Activated T-helper 1 cell treated with anti-CD3 and anti-CD28 coated beads, Interleukin-12 subunit alpha, Interleukin-12 subunit beta, Interleukin-2, Interleukin-4 antibody, amounts not matched to agents 30 ng/mL and 10 ng/mL and 1 ng/mL, durations not matched to agents 14 hours and 24 hours and 36 hours (primary cell): Measurements from ENCODE around the gene TSHZ2. TPM values are rescaled to one million over a fixed set of nuclear protein-coding genes. Genes with fewer than 3 reads are reported as not detected.
A peak's percentile ranks its signal among the peaks of the same experiment; 100 is the strongest.
"Not testable (repeated sequence)": the region's sequence is repeated elsewhere in the genome, so short reads cannot be mapped to it uniquely, and the experiment has no call there.

ENCODE experiments used
- DNase-seq: peaks from one replicate; pipeline ENCODE4 v3.0.0; 2021; ENCODE audit warnings: low spot score
- H3K27ac Mint-ChIP-seq: one replicate; pipeline ENCODE4 v1.8.0; 2021; ENCODE audit warnings: mild to moderate bottlenecking, mixed read lengths
- H3K27me3 Mint-ChIP-seq: one replicate; pipeline ENCODE4 v1.8.0; 2022; ENCODE audit warnings: mild to moderate bottlenecking, moderate library complexity, mixed read lengths; ENCODE audit not compliant: insufficient read depth
- H3K36me3 Mint-ChIP-seq: one replicate; pipeline ENCODE4 v1.8.0; 2021; ENCODE audit warnings: low read depth, mixed read lengths
- H3K4me1 Mint-ChIP-seq: one replicate; pipeline ENCODE4 v1.8.0; 2021; ENCODE audit warnings: low read depth, mixed read lengths
- H3K4me3 Mint-ChIP-seq: one replicate; pipeline ENCODE4 v1.8.0; 2021; ENCODE audit warnings: mild to moderate bottlenecking, moderate library complexity, mixed read lengths
- H3K9me3 Mint-ChIP-seq: one replicate; pipeline ENCODE4 v1.8.0; 2021; ENCODE audit warnings: mixed read lengths
- intact Hi-C: fragments of 100-400 bp; cut with micrococcal nuclease; formaldehyde crosslinking; loops from one replicate; pipeline ENCODE4 v1.15.1; 2024
- total RNA-seq: library from RNA; stranded (reverse); gene quantifications from 2 replicates; pipeline ENCODE4 v1.2.3, GENCODE V29; 2022

Gene TSHZ2
- total RNA-seq, 1 donor from 2014 or later = 26.0 TPM

- Mint-ChIP-seq H3K27me3 (no peaks in the 10 kb centered on the region), H3K9me3 (peaks cover 4% of the 10 kb centered on the region), H3K4me3 (no peak overlapping the region), H3K27ac (no peak overlapping the region), H3K36me3 (no peaks in the 10 kb centered on the region), H3K4me1 (peaks cover 13% of the 10 kb centered on the region)
- no peak for DNase-seq
- intact Hi-C loops = no loop called here
Observed at GRCh38 chr20:53406580-53406979, 434.4 kb downstream of the TSHZ2 start.

GRCh38 chr20:53408691-53409446, 436.7 kb downstream of the TSHZ2 start:
- H3K27me3 Mint-ChIP-seq = no peaks in the 10 kb centered on the region
- H3K4me3 Mint-ChIP-seq = no peak overlapping the region
- no peak overlapping the region for H3K27ac Mint-ChIP-seq
- no peaks in the 10 kb centered on the region for H3K36me3 Mint-ChIP-seq
- H3K4me1 Mint-ChIP-seq = peaks cover 7% of the 10 kb centered on the region
- intact Hi-C loops = no loop called here
- no peaks in the 10 kb centered on the region for H3K9me3 Mint-ChIP-seq
- no peak for DNase-seq

DNA sequence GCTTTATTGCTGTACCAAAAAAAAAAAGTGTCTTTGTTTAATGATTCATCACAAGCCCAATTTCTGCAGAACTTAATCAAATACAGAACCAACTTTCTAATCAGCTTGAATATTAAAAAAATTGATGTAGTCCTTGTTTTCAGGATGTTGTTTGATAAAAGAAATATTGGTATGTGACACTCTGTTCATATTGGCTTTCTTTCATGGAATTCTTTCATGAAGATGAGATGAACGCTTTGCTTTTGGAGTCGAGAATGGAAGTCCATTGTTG, 437.2 kb downstream of the TSHZ2 start:
- DNase-seq = no peak
- H3K4me3 Mint-ChIP-seq = no peak overlapping the region
- H3K36me3 Mint-ChIP-seq = no peaks in the 10 kb centered on the region
- H3K4me1 Mint-ChIP-seq = peaks cover 7% of the 10 kb centered on the region
- H3K9me3 Mint-ChIP-seq = no peaks in the 10 kb centered on the region
- intact Hi-C loops = no loop called here
- H3K27me3 Mint-ChIP-seq = no peaks in the 10 kb centered on the region
- no peak overlapping the region for H3K27ac Mint-ChIP-seq

DNA sequence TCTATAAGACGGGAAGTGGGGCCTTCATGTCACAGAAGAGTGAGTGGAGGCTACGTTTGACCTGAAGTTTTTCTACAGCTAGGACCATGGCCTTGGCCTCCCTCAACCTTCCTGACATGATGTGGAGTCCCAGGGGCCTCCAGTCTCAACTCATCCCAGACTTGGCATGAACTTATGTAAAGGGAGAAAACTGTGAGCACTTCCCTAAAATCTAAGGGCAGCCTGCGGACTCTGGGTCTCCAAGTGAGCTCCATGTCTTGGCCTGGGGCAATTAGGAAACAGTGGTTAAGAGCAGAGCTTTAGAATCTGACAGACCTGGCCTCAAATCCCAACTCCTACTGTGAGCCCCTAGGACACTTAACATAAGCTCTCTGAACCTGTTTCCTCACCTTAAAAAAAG, 439.0 kb downstream of the TSHZ2 start:
- no peaks in the 10 kb centered on the region for H3K27me3 Mint-ChIP-seq
- H3K9me3 Mint-ChIP-seq = no peaks in the 10 kb centered on the region
- no peak overlapping the region for H3K4me3 Mint-ChIP-seq
- no peaks in the 10 kb centered on the region for H3K36me3 Mint-ChIP-seq
- peaks cover 7% of the 10 kb centered on the region for H3K4me1 Mint-ChIP-seq
- DNase-seq = no peak
- no peak overlapping the region for H3K27ac Mint-ChIP-seq
- intact Hi-C loops = loop anchor here (5.0 kb wide), 2 partner anchors 531 to 651 kb away; no protein-coding TSS in a partner anchor

GRCh38 chr20:53411891-53412290, 439.7 kb downstream of the TSHZ2 start:
- H3K36me3 Mint-ChIP-seq = no peaks in the 10 kb centered on the region
- intact Hi-C loops = loop anchor here (5.0 kb wide), 2 partner anchors 530 to 650 kb away; no protein-coding TSS in a partner anchor

GRCh38 chr20:53412577-53413185, 440.5 kb downstream of the TSHZ2 start:
- no peak overlapping the region for H3K27ac Mint-ChIP-seq
- no peak for DNase-seq
- H3K4me3 Mint-ChIP-seq = no peak overlapping the region
- H3K4me1 Mint-ChIP-seq = peaks cover 7% of the 10 kb centered on the region
- no peaks in the 10 kb centered on the region for H3K36me3 Mint-ChIP-seq
- intact Hi-C loops = loop anchor here (1.0 to 5.0 kb wide), 3 partner anchors 135 to 650 kb away; no protein-coding TSS in a partner anchor
- H3K27me3 Mint-ChIP-seq = no peaks in the 10 kb centered on the region
- H3K9me3 Mint-ChIP-seq = no peaks in the 10 kb centered on the region

More at GRCh38 chr20:53411891-53412290, 439.7 kb downstream of the TSHZ2 start:
- Mint-ChIP-seq H3K9me3 (no peaks in the 10 kb centered on the region), H3K4me3 (no peak overlapping the region), H3K4me1 (peaks cover 7% of the 10 kb centered on the region), H3K27ac (no peak overlapping the region), H3K27me3 (no peaks in the 10 kb centered on the region)
- DNase-seq = no peak

DNA sequence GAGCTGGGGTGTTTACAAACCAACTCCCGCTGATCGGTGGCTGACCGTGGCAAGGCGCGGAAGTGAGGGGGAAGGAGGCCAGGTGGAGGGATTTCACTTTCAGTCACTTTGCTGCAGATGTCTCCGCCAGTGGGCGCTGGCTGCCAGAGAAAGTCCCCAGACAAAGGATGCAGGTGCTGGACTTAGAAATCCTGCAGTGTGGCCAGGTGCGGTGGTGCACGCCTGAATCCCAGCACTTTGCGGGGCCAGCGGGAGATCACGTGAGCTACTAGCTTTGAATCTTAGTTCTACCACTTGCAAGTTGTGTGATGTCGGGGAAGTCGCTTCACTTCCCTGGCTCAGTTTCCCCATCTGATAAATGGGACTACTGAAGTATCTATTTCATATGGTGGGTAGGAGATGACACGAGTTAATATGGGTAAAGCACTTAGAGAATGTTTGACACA, 441.1 kb downstream of the TSHZ2 start:
- Mint-ChIP-seq H3K36me3 (no peaks in the 10 kb centered on the region), H3K27ac (no peak overlapping the region), H3K27me3 (no peaks in the 10 kb centered on the region), H3K4me1 (peaks cover 7% of the 10 kb centered on the region), H3K4me3 (no peak overlapping the region), H3K9me3 (no peaks in the 10 kb centered on the region)
- DNase-seq = peak; percentile 24
- intact Hi-C loops = loop anchor here (1.0 to 5.0 kb wide), 3 partner anchors 134 to 649 kb away; no protein-coding TSS in a partner anchor

DNA sequence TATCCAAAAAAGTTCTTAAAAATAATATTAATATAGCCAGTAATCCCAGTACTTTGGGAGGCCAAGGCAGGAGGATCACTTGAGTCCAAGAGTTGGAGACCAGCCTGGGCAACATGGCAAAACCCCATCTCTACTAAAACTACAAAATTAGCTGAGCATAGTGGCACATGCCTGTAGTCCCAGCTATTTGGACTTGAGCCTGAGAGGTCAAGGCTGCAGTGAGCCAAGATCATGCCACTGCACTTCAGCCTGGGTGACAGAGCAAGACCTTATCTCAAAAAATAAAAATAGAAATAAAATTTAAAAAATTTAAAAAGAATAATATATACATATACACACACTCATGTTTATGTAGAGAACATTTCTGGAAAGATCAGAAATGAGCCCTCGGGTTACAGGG, 441.7 kb downstream of the TSHZ2 start:
- not testable (repeated sequence) for DNase-seq, H3K36me3 Mint-ChIP-seq, H3K4me3 Mint-ChIP-seq, H3K27me3 Mint-ChIP-seq, H3K4me1 Mint-ChIP-seq, H3K9me3 Mint-ChIP-seq, H3K27ac Mint-ChIP-seq
- intact Hi-C loops = loop anchor here (1.0 to 5.0 kb wide), 3 partner anchors 133 to 648 kb away; no protein-coding TSS in a partner anchor

GRCh38 chr20:53419693-53420460, 447.7 kb downstream of the TSHZ2 start:
- H3K4me3 Mint-ChIP-seq = no peak overlapping the region
- peaks cover 3% of the 10 kb centered on the region for H3K36me3 Mint-ChIP-seq
- H3K27ac Mint-ChIP-seq = no peak overlapping the region
- intact Hi-C loops = no loop called here
- H3K4me1 Mint-ChIP-seq = no peaks in the 10 kb centered on the region
- peaks cover 7% of the 10 kb centered on the region for H3K9me3 Mint-ChIP-seq
- DNase-seq = no peak
- no peaks in the 10 kb centered on the region for H3K27me3 Mint-ChIP-seq

DNA sequence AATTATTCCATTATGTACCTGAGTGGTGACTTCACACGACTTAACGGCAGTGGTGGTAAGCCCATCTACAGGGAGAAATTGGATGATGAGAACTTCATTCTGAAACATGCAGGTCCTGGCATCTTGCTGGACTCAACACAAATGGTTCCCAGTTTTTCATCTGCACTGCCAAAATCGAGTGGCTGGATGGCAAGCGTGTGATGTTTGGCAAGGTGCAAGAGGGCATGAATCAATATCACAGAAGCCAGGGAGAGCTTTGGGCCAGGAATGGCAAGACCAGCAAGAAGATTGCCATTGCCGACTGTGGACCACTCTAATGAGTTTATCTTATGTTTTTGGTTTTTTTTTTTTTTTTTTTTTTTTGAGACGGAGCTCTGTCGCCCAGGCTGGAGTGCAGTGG, 449.2 kb downstream of the TSHZ2 start:
- peaks cover 3% of the 10 kb centered on the region for H3K36me3 Mint-ChIP-seq

DNA sequence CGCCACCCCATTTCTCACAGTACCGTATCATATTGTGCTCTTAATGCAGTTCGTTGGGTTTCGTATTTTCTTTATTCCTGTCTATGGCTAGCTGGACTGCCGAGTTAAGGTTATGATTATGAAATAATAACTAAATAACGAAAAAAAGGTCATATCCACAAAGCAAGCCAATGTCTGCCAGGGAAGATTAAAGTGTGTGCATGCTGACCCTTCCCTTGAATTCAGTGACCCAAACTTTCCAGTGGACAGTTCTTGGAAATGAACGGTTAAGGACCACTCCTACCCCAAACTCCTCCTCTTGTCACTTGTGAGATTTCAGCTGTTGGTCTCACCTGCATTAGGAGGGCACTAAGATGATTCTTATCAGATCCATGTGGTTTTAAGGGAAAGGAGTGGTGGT, 449.9 kb downstream of the TSHZ2 start:
- DNase-seq = no peak
- H3K27ac Mint-ChIP-seq = no peak overlapping the region
- no peak overlapping the region for H3K4me3 Mint-ChIP-seq
- H3K36me3 Mint-ChIP-seq = peaks cover 3% of the 10 kb centered on the region
- intact Hi-C loops = no loop called here
- H3K4me1 Mint-ChIP-seq = no peaks in the 10 kb centered on the region
- H3K9me3 Mint-ChIP-seq = peaks cover 7% of the 10 kb centered on the region
- no peaks in the 10 kb centered on the region for H3K27me3 Mint-ChIP-seq

More for the DNA sequence above, 449.2 kb downstream of the TSHZ2 start:
- DNase-seq = no peak
- Mint-ChIP-seq H3K27ac (no peak overlapping the region), H3K4me1 (no peaks in the 10 kb centered on the region), H3K27me3 (no peaks in the 10 kb centered on the region), H3K9me3 (peaks cover 7% of the 10 kb centered on the region), H3K4me3 (no peak overlapping the region)
- intact Hi-C loops = no loop called here

DNA sequence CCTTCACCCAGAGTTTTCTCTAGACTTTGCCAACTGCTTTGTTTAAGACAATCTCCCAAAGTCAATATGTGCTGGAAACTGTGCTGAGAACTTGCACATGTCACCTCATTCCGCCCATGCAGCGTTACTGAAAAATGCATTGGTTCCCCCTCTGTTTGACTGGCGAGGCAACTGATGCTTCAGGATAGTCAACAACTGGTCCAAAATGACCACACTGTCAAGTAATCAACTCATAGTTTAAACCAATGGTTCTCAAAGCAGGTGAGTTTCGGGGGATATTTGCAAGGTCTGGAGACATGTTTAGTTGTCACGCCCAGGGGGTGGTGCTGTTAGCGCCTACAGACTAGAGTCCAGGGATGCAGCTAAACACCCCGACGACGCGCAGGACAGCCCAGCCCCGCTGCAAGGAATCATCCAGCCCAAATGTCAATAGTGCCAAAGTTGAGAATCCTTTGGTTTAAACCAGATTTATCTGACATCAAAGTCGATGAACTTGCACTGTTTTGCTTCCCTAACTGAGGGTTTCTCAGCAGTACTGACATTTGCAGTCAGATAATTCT, 451.5 kb downstream of the TSHZ2 start:
- H3K27ac Mint-ChIP-seq = no peak overlapping the region

More for the DNA sequence above, 451.5 kb downstream of the TSHZ2 start:
- Mint-ChIP-seq H3K27me3 (no peaks in the 10 kb centered on the region), H3K9me3 (peaks cover 7% of the 10 kb centered on the region), H3K4me3 (no peak overlapping the region), H3K4me1 (peaks cover 2% of the 10 kb centered on the region), H3K36me3 (peaks cover 3% of the 10 kb centered on the region)
- intact Hi-C loops = no loop called here
- DNase-seq = no peak
